ENCODE measurements around the gene HAO1.

DNA sequence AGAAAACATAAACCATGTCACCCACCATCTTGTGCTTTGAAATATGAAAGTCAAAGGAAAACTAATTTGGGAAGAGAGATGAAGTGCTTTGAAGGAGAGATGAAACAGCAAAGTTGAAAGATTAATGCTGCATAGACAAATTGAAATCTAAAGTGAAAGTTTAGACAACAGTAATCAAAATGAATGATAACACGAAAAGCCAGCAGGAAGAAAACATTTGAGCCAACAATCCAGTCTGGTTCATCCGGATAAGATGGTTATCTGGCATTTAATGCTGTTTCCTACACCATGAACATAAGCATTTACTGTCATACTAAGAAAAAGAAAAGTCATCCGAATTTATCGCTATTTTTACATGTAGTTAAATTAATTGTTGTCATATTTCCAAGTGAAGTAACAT is 595 bp downstream of the HAO1 start:
- TF ChIP-seq, protein P1, sequence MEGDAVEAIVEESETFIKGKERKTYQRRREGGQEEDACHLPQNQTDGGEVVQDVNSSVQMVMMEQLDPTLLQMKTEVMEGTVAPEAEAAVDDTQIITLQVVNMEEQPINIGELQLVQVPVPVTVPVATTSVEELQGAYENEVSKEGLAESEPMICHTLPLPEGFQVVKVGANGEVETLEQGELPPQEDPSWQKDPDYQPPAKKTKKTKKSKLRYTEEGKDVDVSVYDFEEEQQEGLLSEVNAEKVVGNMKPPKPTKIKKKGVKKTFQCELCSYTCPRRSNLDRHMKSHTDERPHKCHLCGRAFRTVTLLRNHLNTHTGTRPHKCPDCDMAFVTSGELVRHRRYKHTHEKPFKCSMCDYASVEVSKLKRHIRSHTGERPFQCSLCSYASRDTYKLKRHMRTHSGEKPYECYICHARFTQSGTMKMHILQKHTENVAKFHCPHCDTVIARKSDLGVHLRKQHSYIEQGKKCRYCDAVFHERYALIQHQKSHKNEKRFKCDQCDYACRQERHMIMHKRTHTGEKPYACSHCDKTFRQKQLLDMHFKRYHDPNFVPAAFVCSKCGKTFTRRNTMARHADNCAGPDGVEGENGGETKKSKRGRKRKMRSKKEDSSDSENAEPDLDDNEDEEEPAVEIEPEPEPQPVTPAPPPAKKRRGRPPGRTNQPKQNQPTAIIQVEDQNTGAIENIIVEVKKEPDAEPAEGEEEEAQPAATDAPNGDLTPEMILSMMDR (IDR thresholded peaks at IDR 0.05) = no peak
- TF ChIP-seq POLR2A (IDR thresholded peaks at IDR 0.05) = no peak

All from adrenal gland (tissue), 5 donors.